ENCODE data around the gene TMX2.
"Not testable (repeated sequence)": the region's sequence is repeated elsewhere in the genome, so short reads cannot be mapped to it uniquely, and the experiment has no call there.

The TMX2 gene

GRCh38 chr11:57716726-57717125 is 4.3 kb downstream of the TMX2 start:
- not testable (repeated sequence) for DNase-seq (ENCODE audit: low read depth)

- DNase-seq (ENCODE audit: low read depth), result no peak
Observed at GRCh38 chr11:57727185-57727584, 14.8 kb downstream of the TMX2 start.

- DNase-seq (ENCODE audit: low read depth), result no peak
Observed at GRCh38 chr11:57728829-57729228, 16.4 kb downstream of the TMX2 start.

- DNase-seq (ENCODE audit: low read depth), result no peak
Observed at GRCh38 chr11:57729479-57729878, 17.1 kb downstream of the TMX2 start.

GRCh38 chr11:57732661-57733060 is 20.3 kb downstream of the TMX2 start:
- no peak for DNase-seq (ENCODE audit: low read depth)

GRCh38 chr11:57735619-57736298 is 23.4 kb downstream of the TMX2 start:
- no peak for DNase-seq (ENCODE audit: low read depth)

GRCh38 chr11:57741132-57742086 is 29.0 kb downstream of the TMX2 start, which contains the start of gene SELENOH:
Gene SELENOH, plus strand, starts transcription at chr11:57741491. Its CDS starts 105 bp downstream, at chr11:57741596.
- DNase-seq (ENCODE audit: low read depth), result peak; percentile 95

- DNase-seq (ENCODE audit: low read depth), result no peak
Observed at GRCh38 chr11:57742087-57742452, 29.7 kb downstream of the TMX2 start.

- no peak for DNase-seq (ENCODE audit: low read depth)
Observed at GRCh38 chr11:57744357-57744756, 32.0 kb downstream of the TMX2 start.

GRCh38 chr11:57745206-57745605 is 32.8 kb downstream of the TMX2 start:
- DNase-seq (ENCODE audit: low read depth), result no peak

- no peak for DNase-seq (ENCODE audit: low read depth)
Observed at GRCh38 chr11:57746920-57747319, 34.5 kb downstream of the TMX2 start.

- DNase-seq (ENCODE audit: low read depth), result no peak
Observed at GRCh38 chr11:57751176-57751575, 38.8 kb downstream of the TMX2 start.

- no peak for DNase-seq (ENCODE audit: low read depth)
Observed at GRCh38 chr11:57751676-57752253, 39.4 kb downstream of the TMX2 start, which contains the start of gene BTBD18. Gene BTBD18, minus strand, starts transcription at chr11:57751819. Its CDS starts 631 bp downstream, at chr11:57751188.

- no peak for DNase-seq (ENCODE audit: low read depth)
Observed at GRCh38 chr11:57752954-57753353, 40.6 kb downstream of the TMX2 start.

- DNase-seq (ENCODE audit: low read depth), result no peak
Observed at GRCh38 chr11:57758174-57758573, 45.8 kb downstream of the TMX2 start.

GRCh38 chr11:57761301-57762234 is 49.2 kb downstream of the TMX2 start, which contains the start of gene CTNND1:
Gene CTNND1, plus strand, starts transcription at chr11:57761802. Its CDS starts 29,677 bp downstream, at chr11:57791479.
- DNase-seq (ENCODE audit: low read depth), result no peak

GRCh38 chr11:57762235-57762861 is 50.0 kb downstream of the TMX2 start:
- no peak for DNase-seq (ENCODE audit: low read depth)

- no peak for DNase-seq (ENCODE audit: low read depth)
Observed at GRCh38 chr11:57763568-57763967, 51.2 kb downstream of the TMX2 start.

- no peak for DNase-seq (ENCODE audit: low read depth)
Observed at GRCh38 chr11:57764021-57764420, 51.6 kb downstream of the TMX2 start.

- DNase-seq (ENCODE audit: low read depth), result no peak
Observed at GRCh38 chr11:57764566-57764965, 52.2 kb downstream of the TMX2 start.

- no peak for DNase-seq (ENCODE audit: low read depth)
Observed at GRCh38 chr11:57764972-57765371, 52.6 kb downstream of the TMX2 start.

All from stimulated activated CD8-positive, alpha-beta memory T cell treated with anti-CD3 and anti-CD28 coated beads, Interleukin-4, amount 100 ng/mL, for 24 hours (primary cell).